HepG2 (cell line): ENCODE data around the gene ADAMTS4. TPM values are rescaled to one million over a fixed set of nuclear protein-coding genes. Genes with fewer than 3 reads are reported as not detected.
A peak's percentile ranks its signal among the peaks of the same experiment; 100 is the strongest.

Experiments
- CAMTA2 ChIP-seq: sonication (generic); formaldehyde crosslinking; IDR thresholded peaks from 2 replicates; pipeline ENCODE4 v1.4.0; 2020; ENCODE audit warnings: mild to moderate bottlenecking, missing genetic modification reagents, borderline replicate concordance
- KLF11 ChIP-seq: IDR thresholded peaks from 2 replicates; pipeline ENCODE4 v1.6.1; 2016; ENCODE audit warnings: missing compliant biosample characterization
- MAFF ChIP-seq: IDR thresholded peaks from 2 replicates; pipeline ENCODE4 v1.6.1; 2011; ENCODE audit warnings: low read depth, low read length, improper control_type of control experiment
- SALL2 ChIP-seq: sonication (generic); formaldehyde crosslinking; IDR thresholded peaks from 2 replicates; pipeline ENCODE4 v1.8.1; 2023; ENCODE audit warnings: mild to moderate bottlenecking, missing genetic modification reagents, inconsistent platforms
- SIX1 ChIP-seq: sonication (generic); formaldehyde crosslinking; IDR thresholded peaks from 2 replicates; pipeline ENCODE4 v1.4.0; 2020; ENCODE audit warnings: missing genetic modification reagents, borderline replicate concordance
- XRCC5 ChIP-seq: fragments of 200-400 bp; formaldehyde crosslinking; optimal IDR thresholded peaks from 2 replicates; pipeline ENCODE3; 2017; ENCODE audit warnings: mild to moderate bottlenecking, low read length
- ZFX ChIP-seq: sonication (generic); formaldehyde crosslinking; IDR thresholded peaks from 2 replicates; pipeline ENCODE4 v1.4.0; 2020; ENCODE audit warnings: mild to moderate bottlenecking, low read depth, missing genetic modification reagents, moderate library complexity
- ZFYVE20 ChIP-seq: sonication (generic); formaldehyde crosslinking; IDR thresholded peaks from 2 replicates; pipeline ENCODE4 v1.8.0; 2023; ENCODE audit warnings: low read depth, mild to moderate bottlenecking, moderate library complexity, missing genetic modification reagents, borderline replicate concordance
- ZNF17 ChIP-seq: sonication (generic); formaldehyde crosslinking; IDR thresholded peaks from 2 replicates; pipeline ENCODE4 v1.5.0; 2020; ENCODE audit warnings: mild to moderate bottlenecking, missing genetic modification reagents
- ZNF431 ChIP-seq: sonication (generic); formaldehyde crosslinking; IDR thresholded peaks from 2 replicates; pipeline ENCODE4 v1.9.0; 2022; ENCODE audit warnings: missing genetic modification reagents, low read depth, mild to moderate bottlenecking, borderline replicate concordance
- polyA plus RNA-seq, 8 experiments: library from polyadenylated mRNA; depleted of rRNA in 3 of 8; stranded (reverse) in 7 of 8; unstranded in 1 of 8; fragments of >200 nt; fragmentation: Illumina TruSeq in 4 of 8; extraction: Trizol in 4 of 8; gene quantifications; 2 replicates each; pipeline versions ENCODE4 v1.2.1 to v1.2.3, GENCODE V29; 2011 to 2016; ENCODE audit warnings: low read depth in 4 of 8, missing spikeins in 1 of 8, mixed read lengths in 1 of 8; ENCODE audit not compliant: insufficient read depth in 1 of 8
- total RNA-seq, 5 experiments: library from RNA; depleted of rRNA; stranded (reverse); fragments of >200 nt; fragmentation: Illumina TruSeq; extraction: Trizol; gene quantifications; 2 replicates each; pipeline ENCODE4 v1.2.3, GENCODE V29; 2016; ENCODE audit warnings: low read depth in 1 of 5
- TF ChIP-seq, protein P1 (sequence below): sonication (generic); formaldehyde crosslinking; IDR thresholded peaks from 2 replicates; pipeline ENCODE4 v1.9.0; 2021; ENCODE audit warnings: mild to moderate bottlenecking, missing genetic modification reagents
- TF ChIP-seq, protein P2 (sequence below): sonication (generic); formaldehyde crosslinking; IDR thresholded peaks from 2 replicates; pipeline ENCODE4 v1.5.0; 2020; ENCODE audit warnings: mild to moderate bottlenecking, low read depth, missing genetic modification reagents, borderline replicate concordance
- TF ChIP-seq, protein P3 (sequence below): sonication (generic); IDR thresholded peaks from 2 replicates; pipeline ENCODE4 v1.6.1; 2016; ENCODE audit warnings: low read depth, borderline replicate concordance
- TF ChIP-seq, protein P4 (sequence below): sonication (generic); formaldehyde crosslinking; IDR thresholded peaks from 2 replicates; pipeline ENCODE4 v1.4.0; 2020; ENCODE audit warnings: low read depth, missing genetic modification reagents

The ADAMTS4 gene
- total and polyA plus RNA-seq, 2 of the 13 experiments (the other 11 are each of a cell fraction or from before 2014, with no cell fraction given), result 0.51 to 1.7 TPM

DNA sequence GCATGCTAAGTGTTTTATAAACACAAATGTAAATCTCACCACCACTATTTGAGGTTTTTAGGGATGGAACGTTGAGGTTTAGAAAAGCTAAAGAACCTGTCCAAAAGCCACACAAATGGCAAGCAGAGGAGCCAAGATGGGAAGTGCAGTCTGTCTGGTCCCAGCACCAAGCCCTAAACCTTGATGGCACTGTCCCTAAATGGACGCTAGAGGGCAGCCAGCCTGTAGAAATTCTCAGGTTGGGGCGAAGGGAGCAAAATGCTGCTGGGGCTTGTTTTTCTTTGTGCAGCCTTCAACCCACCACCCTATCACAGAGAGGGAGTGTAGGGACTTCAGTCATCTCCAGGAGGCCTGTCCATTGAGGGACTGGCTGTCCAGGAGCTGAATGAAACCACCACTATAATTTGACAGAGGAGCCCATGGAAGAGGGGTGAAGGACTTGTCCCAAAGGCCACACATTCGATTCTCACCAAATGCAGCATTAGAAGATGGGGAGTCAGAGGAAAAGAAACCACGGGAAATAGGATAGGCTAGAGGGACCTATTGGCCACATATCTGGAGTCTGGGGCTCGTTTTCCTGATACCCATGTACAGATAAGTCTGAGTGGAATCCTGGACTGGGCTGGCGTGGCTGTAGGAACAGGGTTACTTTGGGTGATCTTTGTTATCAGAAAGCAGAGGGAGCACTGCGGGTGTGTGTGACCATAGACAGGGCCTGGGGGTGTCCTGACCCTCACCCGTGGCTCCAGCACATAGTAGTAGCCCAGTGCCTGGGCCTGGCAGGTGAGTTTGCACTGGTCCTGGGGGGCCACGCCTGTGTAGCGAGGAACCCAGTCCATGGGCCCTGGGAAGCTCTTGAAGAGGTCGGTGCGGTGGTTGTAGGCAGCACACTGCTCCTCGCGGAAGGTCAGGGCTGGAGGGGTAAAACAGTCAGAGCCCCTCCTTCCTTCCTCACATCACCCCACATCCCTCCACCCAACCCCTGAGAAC lies 6.1 kb downstream of the ADAMTS4 start (continued):
- TF ChIP-seq, protein P1, sequence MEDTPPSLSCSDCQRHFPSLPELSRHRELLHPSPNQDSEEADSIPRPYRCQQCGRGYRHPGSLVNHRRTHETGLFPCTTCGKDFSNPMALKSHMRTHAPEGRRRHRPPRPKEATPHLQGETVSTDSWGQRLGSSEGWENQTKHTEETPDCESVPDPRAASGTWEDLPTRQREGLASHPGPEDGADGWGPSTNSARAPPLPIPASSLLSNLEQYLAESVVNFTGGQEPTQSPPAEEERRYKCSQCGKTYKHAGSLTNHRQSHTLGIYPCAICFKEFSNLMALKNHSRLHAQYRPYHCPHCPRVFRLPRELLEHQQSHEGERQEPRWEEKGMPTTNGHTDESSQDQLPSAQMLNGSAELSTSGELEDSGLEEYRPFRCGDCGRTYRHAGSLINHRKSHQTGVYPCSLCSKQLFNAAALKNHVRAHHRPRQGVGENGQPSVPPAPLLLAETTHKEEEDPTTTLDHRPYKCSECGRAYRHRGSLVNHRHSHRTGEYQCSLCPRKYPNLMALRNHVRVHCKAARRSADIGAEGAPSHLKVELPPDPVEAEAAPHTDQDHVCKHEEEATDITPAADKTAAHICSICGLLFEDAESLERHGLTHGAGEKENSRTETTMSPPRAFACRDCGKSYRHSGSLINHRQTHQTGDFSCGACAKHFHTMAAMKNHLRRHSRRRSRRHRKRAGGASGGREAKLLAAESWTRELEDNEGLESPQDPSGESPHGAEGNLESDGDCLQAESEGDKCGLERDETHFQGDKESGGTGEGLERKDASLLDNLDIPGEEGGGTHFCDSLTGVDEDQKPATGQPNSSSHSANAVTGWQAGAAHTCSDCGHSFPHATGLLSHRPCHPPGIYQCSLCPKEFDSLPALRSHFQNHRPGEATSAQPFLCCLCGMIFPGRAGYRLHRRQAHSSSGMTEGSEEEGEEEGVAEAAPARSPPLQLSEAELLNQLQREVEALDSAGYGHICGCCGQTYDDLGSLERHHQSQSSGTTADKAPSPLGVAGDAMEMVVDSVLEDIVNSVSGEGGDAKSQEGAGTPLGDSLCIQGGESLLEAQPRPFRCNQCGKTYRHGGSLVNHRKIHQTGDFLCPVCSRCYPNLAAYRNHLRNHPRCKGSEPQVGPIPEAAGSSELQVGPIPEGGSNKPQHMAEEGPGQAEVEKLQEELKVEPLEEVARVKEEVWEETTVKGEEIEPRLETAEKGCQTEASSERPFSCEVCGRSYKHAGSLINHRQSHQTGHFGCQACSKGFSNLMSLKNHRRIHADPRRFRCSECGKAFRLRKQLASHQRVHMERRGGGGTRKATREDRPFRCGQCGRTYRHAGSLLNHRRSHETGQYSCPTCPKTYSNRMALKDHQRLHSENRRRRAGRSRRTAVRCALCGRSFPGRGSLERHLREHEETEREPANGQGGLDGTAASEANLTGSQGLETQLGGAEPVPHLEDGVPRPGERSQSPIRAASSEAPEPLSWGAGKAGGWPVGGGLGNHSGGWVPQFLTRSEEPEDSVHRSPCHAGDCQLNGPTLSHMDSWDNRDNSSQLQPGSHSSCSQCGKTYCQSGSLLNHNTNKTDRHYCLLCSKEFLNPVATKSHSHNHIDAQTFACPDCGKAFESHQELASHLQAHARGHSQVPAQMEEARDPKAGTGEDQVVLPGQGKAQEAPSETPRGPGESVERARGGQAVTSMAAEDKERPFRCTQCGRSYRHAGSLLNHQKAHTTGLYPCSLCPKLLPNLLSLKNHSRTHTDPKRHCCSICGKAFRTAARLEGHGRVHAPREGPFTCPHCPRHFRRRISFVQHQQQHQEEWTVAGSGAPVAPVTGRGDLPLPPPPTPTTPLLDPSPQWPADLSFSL (CRISPR knock-in tag), result no peak
- TF ChIP-seq, protein P2, sequence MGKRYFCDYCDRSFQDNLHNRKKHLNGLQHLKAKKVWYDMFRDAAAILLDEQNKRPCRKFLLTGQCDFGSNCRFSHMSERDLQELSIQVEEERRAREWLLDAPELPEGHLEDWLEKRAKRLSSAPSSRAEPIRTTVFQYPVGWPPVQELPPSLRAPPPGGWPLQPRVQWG (CRISPR knock-in tag), result no peak
- no peak for TF ChIP-seq ZNF17 (CRISPR knock-in tag)
- no peak for TF ChIP-seq ZNF431 (CRISPR knock-in tag)
- TF ChIP-seq MAFF, result 0 out of 2 replicates have a peak, but pooled peaks have one; percentile 11
- TF ChIP-seq SIX1 (CRISPR knock-in tag), result no peak
- 0 out of 2 replicates have a peak, but pooled peaks have one; percentile 36 for TF ChIP-seq CAMTA2 (CRISPR knock-in tag)
- TF ChIP-seq, protein P3, sequence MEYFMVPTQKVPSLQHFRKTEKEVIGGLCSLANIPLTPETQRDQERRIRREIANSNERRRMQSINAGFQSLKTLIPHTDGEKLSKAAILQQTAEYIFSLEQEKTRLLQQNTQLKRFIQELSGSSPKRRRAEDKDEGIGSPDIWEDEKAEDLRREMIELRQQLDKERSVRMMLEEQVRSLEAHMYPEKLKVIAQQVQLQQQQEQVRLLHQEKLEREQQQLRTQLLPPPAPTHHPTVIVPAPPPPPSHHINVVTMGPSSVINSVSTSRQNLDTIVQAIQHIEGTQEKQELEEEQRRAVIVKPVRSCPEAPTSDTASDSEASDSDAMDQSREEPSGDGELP, result no peak
- TF ChIP-seq ZFX, result 0 out of 2 replicates have a peak, but pooled peaks have one; percentile 20
- TF ChIP-seq KLF11, result no peak
- TF ChIP-seq ZFYVE20 (CRISPR knock-in tag), result no peak
- peak; percentile 37; the same call in 1 of the 2 replicates for TF ChIP-seq SALL2 (CRISPR knock-in tag)
- TF ChIP-seq, protein P4, sequence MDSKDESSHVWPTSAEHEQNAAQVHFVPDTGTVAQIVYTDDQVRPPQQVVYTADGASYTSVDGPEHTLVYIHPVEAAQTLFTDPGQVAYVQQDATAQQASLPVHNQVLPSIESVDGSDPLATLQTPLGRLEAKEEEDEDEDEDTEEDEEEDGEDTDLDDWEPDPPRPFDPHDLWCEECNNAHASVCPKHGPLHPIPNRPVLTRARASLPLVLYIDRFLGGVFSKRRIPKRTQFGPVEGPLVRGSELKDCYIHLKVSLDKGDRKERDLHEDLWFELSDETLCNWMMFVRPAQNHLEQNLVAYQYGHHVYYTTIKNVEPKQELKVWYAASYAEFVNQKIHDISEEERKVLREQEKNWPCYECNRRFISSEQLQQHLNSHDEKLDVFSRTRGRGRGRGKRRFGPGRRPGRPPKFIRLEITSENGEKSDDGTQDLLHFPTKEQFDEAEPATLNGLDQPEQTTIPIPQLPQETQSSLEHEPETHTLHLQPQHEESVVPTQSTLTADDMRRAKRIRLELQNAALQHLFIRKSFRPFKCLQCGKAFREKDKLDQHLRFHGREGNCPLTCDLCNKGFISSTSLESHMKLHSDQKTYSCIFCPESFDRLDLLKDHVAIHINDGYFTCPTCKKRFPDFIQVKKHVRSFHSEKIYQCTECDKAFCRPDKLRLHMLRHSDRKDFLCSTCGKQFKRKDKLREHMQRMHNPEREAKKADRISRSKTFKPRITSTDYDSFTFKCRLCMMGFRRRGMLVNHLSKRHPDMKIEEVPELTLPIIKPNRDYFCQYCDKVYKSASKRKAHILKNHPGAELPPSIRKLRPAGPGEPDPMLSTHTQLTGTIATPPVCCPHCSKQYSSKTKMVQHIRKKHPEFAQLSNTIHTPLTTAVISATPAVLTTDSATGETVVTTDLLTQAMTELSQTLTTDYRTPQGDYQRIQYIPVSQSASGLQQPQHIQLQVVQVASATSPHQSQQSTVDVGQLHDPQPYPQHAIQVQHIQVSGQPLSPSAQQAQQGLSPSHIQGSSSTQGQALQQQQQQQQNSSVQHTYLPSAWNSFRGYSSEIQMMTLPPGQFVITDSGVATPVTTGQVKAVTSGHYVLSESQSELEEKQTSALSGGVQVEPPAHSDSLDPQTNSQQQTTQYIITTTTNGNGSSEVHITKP (CRISPR knock-in tag), result no peak
- peak; percentile 61 for TF ChIP-seq XRCC5
